ENCODE measurements around the gene PHACTR3. TPM values are rescaled to one million over a fixed set of nuclear protein-coding genes. Genes with fewer than 3 reads are reported as not detected.

PHACTR3 gene
- total RNA-seq, 1 experiment from 2014 or later, result 30.6 TPM

DNA sequence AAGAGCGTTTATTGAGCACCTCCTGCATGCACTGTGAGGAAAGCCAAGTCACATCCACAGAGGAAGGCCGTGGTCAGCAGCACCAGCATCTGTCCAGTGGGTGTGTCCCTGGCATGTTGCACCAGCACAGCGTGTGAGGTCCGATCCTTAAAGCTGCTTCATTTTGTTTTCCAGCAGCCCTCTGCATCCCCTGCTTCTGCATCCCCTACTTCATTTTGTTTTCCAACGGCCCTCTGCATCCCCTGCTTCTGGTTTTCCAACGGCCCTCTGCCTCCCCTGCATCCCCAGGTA, 181.3 kb downstream of the PHACTR3 start:
- BruUV-seq (replicated peaks), result no TSS peak
- intact Hi-C loops (cut with micrococcal nuclease), result no loop called here
- Histone ChIP-seq H3F3A (ENCODE audit: low read length, unreplicated experiment) (no peaks in the 10 kb centered on the region), H3K4me3 (ENCODE audit: low read length) (no peak overlapping the region), H3K27me3 (ENCODE audit: low read length) (no peaks in the 10 kb centered on the region), H3K9me2 (replicated peaks; ENCODE audit: low read length) (no peaks in the 10 kb centered on the region), H2AFZ (ENCODE audit: low read length) (no peak overlapping the region), H3K36me3 (ENCODE audit: low read depth, low read length) (no peaks in the 10 kb centered on the region), H3K9ac (ENCODE audit: low read length) (no peak overlapping the region), H3K79me2 (ENCODE audit: low read length) (no peaks in the 10 kb centered on the region), H3K27ac (ENCODE audit: low read length) (no peak overlapping the region), H3K4me1 (ENCODE audit: insufficient read depth, low read length) (peaks cover 11% of the 10 kb centered on the region; the same call in 1 of the 2 replicates), H3K9me3 (ENCODE audit: low read length) (no peaks in the 10 kb centered on the region), H3K4me2 (ENCODE audit: low read length) (no peak overlapping the region), H4K20me1 (ENCODE audit: low read length) (no peaks in the 10 kb centered on the region)
- ATAC-seq (no peak), DNase-seq (no peak)
- no peak for TF ChIP-seq EZH2phosphoT487 (IDR thresholded peaks at IDR 0.05; ENCODE audit: borderline replicate concordance, low read length)
- no peak for TF ChIP-seq EZH2 (IDR thresholded peaks at IDR 0.05; ENCODE audit: low read length, unreplicated experiment)
- TF ChIP-seq CTCF (conservative IDR thresholded peaks at IDR 0.05; ENCODE audit: low read depth, low read length), result no peak
- ChIA-PET CTCF (no interaction called here), POLR2A (ENCODE audit: unreplicated experiment) (interaction anchor here (0.6 kb wide), 1 partner anchor 63 kb away, joined by 3 read pairs; no protein-coding TSS in a partner anchor)

DNA sequence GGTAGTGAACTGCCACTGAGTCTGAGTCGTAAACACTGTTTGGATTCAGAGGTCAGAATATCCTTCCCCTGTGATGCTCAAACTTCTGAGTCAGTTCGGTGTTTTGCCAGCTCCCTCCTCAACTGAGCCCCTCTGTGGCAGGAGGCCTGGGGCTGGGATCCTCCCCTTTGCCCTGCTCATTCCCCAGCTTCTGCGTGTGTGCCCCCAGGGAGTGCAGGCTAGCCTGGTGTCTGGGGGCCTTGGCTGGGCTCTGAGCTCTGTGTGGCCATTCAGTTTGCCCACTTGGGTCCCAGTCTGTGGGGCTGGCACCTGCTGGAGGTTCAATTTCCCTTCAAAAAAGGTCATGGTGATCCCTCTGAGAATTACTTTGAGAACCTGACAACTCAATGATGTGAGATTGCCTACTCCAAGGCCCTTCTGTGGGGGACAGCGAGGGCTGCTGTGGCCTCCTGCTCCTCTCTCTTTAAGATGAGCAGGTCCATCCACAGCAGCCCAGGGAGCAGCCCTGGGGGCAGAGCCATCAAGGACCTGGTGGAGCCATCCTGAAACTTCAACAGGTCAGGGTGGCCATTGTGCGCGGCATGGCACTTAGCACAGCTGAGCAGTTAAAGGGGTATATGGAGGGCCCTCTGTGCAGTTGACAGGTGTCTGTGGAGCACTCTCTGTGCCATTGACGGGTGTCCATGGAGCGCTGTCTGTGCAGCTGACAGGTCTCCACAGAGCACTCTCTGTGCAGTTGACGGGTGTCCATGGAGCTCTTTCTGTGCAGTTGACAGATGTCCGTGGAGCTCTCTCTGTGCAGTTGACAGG, 181.9 kb downstream of the PHACTR3 start:
- Histone ChIP-seq H3K4me1 (ENCODE audit: insufficient read depth, low read length) (peaks cover 13% of the 10 kb centered on the region; the same call in 1 of the 2 replicates), H3K9ac (ENCODE audit: low read length) (no peak overlapping the region), H3K9me2 (replicated peaks; ENCODE audit: low read length) (no peaks in the 10 kb centered on the region), H2AFZ (ENCODE audit: low read length) (no peak overlapping the region), H3K27me3 (ENCODE audit: low read length) (no peaks in the 10 kb centered on the region), H3K4me2 (ENCODE audit: low read length) (no peak overlapping the region), H3K27ac (ENCODE audit: low read length) (no peak overlapping the region), H3F3A (ENCODE audit: low read length, unreplicated experiment) (no peaks in the 10 kb centered on the region), H4K20me1 (ENCODE audit: low read length) (no peaks in the 10 kb centered on the region), H3K9me3 (ENCODE audit: low read length) (no peaks in the 10 kb centered on the region), H3K36me3 (ENCODE audit: low read depth, low read length) (no peaks in the 10 kb centered on the region), H3K4me3 (ENCODE audit: low read length) (no peak overlapping the region), H3K79me2 (ENCODE audit: low read length) (no peaks in the 10 kb centered on the region)
- peak; percentile 19; the same call in 1 of the 2 replicates for ATAC-seq
- ChIA-PET POLR2A (ENCODE audit: unreplicated experiment) (interaction anchor here (0.6 kb wide), 1 partner anchor 62 kb away, joined by 3 read pairs; no protein-coding TSS in a partner anchor), CTCF (no interaction called here)
- TF ChIP-seq CTCF (conservative IDR thresholded peaks at IDR 0.05; ENCODE audit: low read depth, low read length) (no peak), EZH2 (IDR thresholded peaks at IDR 0.05; ENCODE audit: low read length, unreplicated experiment) (no peak), EZH2phosphoT487 (IDR thresholded peaks at IDR 0.05; ENCODE audit: borderline replicate concordance, low read length) (no peak)
- intact Hi-C loops (cut with micrococcal nuclease), result no loop called here
- no TSS peak for BruUV-seq (replicated peaks)
- DNase-seq, result peak; percentile 33
